ENCODE measurements around the gene CACNA2D1. TPM values are rescaled to one million over a fixed set of nuclear protein-coding genes. Genes with fewer than 3 reads are reported as not detected.
A peak's percentile ranks its signal among the peaks of the same experiment; 100 is the strongest.

The CACNA2D1 gene
- total RNA-seq, 3 donors from 2014 or later (not counting 1 experiment from before 2014, with no cell fraction given): not detected

GRCh38 chr7:82235713-82236112, 207.9 kb downstream of the CACNA2D1 start:
- intact Hi-C loops (cut with micrococcal nuclease): no loop called here
- H3K9me3 Mint-ChIP-seq: peaks cover 0 to 2% of the 10 kb centered on the region in 2 donors
- Histone ChIP-seq H3K27ac (ENCODE audit: low read length) (no peak overlapping the region), H3K9me3 (ENCODE audit: control insufficient read depth, insufficient read depth, low read length) (no peaks in the 10 kb centered on the region), H3K4me1 (ENCODE audit: control insufficient read depth, insufficient read depth, low read length) (no peaks in the 10 kb centered on the region), H3K4me3 (ENCODE audit: low read length) (no peak overlapping the region), H3K27me3 (ENCODE audit: control insufficient read depth, insufficient read depth, low read length) (no peaks in the 10 kb centered on the region), H3K36me3 (ENCODE audit: control insufficient read depth, insufficient read depth, low read length) (no peaks in the 10 kb centered on the region)
- no CpG with 5 or more reads among the region's 2 CpGs for WGBS (ENCODE audit: insufficient coverage)
- TF ChIP-seq, protein P1, sequence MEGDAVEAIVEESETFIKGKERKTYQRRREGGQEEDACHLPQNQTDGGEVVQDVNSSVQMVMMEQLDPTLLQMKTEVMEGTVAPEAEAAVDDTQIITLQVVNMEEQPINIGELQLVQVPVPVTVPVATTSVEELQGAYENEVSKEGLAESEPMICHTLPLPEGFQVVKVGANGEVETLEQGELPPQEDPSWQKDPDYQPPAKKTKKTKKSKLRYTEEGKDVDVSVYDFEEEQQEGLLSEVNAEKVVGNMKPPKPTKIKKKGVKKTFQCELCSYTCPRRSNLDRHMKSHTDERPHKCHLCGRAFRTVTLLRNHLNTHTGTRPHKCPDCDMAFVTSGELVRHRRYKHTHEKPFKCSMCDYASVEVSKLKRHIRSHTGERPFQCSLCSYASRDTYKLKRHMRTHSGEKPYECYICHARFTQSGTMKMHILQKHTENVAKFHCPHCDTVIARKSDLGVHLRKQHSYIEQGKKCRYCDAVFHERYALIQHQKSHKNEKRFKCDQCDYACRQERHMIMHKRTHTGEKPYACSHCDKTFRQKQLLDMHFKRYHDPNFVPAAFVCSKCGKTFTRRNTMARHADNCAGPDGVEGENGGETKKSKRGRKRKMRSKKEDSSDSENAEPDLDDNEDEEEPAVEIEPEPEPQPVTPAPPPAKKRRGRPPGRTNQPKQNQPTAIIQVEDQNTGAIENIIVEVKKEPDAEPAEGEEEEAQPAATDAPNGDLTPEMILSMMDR (IDR thresholded peaks at IDR 0.05): no peak
- no peaks in the 10 kb centered on the region for H3K36me3 Mint-ChIP-seq
- no peaks in the 10 kb centered on the region for H3K4me1 Mint-ChIP-seq
- no peak overlapping the region for H3K4me3 Mint-ChIP-seq
- no peaks in the 10 kb centered on the region for H3K27me3 Mint-ChIP-seq (ENCODE audit: low read depth in 2 of 2)
- DNase-seq (no peak), ATAC-seq (no peak)
- H3K27ac Mint-ChIP-seq: no peak overlapping the region

- Histone ChIP-seq H3K27me3 (ENCODE audit: control insufficient read depth, insufficient read depth, low read length) (no peaks in the 10 kb centered on the region), H3K4me1 (ENCODE audit: control insufficient read depth, insufficient read depth, low read length) (no peaks in the 10 kb centered on the region), H3K9me3 (ENCODE audit: control insufficient read depth, insufficient read depth, low read length) (no peaks in the 10 kb centered on the region), H3K36me3 (ENCODE audit: control insufficient read depth, insufficient read depth, low read length) (no peaks in the 10 kb centered on the region), H3K4me3 (ENCODE audit: low read length) (no peak overlapping the region), H3K27ac (ENCODE audit: low read length) (no peak overlapping the region)
- intact Hi-C loops (cut with micrococcal nuclease): no loop called here
- no peak overlapping the region for H3K27ac Mint-ChIP-seq
- no peak overlapping the region for H3K4me3 Mint-ChIP-seq
- ATAC-seq: no peak
- TF ChIP-seq, protein P1 (IDR thresholded peaks at IDR 0.05): no peak
- H3K9me3 Mint-ChIP-seq: peaks cover 0 to 2% of the 10 kb centered on the region in 2 donors
- WGBS (ENCODE audit: insufficient coverage): 65% methylated on average over 2 of the region's 4 CpGs
- H3K27me3 Mint-ChIP-seq (ENCODE audit: low read depth in 2 of 2): no peaks in the 10 kb centered on the region
- no peaks in the 10 kb centered on the region for H3K4me1 Mint-ChIP-seq
- H3K36me3 Mint-ChIP-seq: no peaks in the 10 kb centered on the region
- peak in 1 of 2 donors; percentile 3 for DNase-seq
Observed at GRCh38 chr7:82234457-82235049, 209.0 kb downstream of the CACNA2D1 start.

GRCh38 chr7:82230811-82231581, 212.6 kb downstream of the CACNA2D1 start:
- no peak overlapping the region for H3K4me3 Mint-ChIP-seq
- H3K27me3 Mint-ChIP-seq (ENCODE audit: low read depth in 2 of 2): no peaks in the 10 kb centered on the region
- Histone ChIP-seq H3K9me3 (ENCODE audit: control insufficient read depth, insufficient read depth, low read length) (no peaks in the 10 kb centered on the region), H3K36me3 (ENCODE audit: control insufficient read depth, insufficient read depth, low read length) (no peaks in the 10 kb centered on the region), H3K27ac (ENCODE audit: low read length) (no peak overlapping the region), H3K4me1 (ENCODE audit: control insufficient read depth, insufficient read depth, low read length) (no peaks in the 10 kb centered on the region), H3K4me3 (ENCODE audit: low read length) (no peak overlapping the region), H3K27me3 (ENCODE audit: control insufficient read depth, insufficient read depth, low read length) (no peaks in the 10 kb centered on the region)
- no peaks in the 10 kb centered on the region for H3K36me3 Mint-ChIP-seq
- intact Hi-C loops (cut with micrococcal nuclease): no loop called here
- TF ChIP-seq, protein P1 (IDR thresholded peaks at IDR 0.05): no peak
- ATAC-seq (no peak), DNase-seq (no peak)
- peaks cover 0 to 2% of the 10 kb centered on the region in 2 donors for H3K9me3 Mint-ChIP-seq
- 86% methylated on average over 1 of the region's 3 CpGs for WGBS (ENCODE audit: insufficient coverage)
- H3K4me1 Mint-ChIP-seq: no peaks in the 10 kb centered on the region
- H3K27ac Mint-ChIP-seq: no peak overlapping the region
